ENCODE results near the gene MYBPH.
A peak's percentile ranks its signal among the peaks of the same experiment; 100 is the strongest.

Gene MYBPH
- 0 reads per million in 2 donors for total RNA-seq

GRCh38 chr1:203175237-203175826 is at the start of gene MYBPH:
TSS of gene MYBPH (minus strand) at chr1:203175826. CDS start at chr1:203175755, 71 bp downstream.
- no peak for DNase-seq

- no peak for DNase-seq
These were observed 49.4 kb upstream of the MYBPH start for GRCh38 chr1:203225071-203225470.

GRCh38 chr1:203223012-203223775 is 47.6 kb upstream of the MYBPH start:
- no peak for DNase-seq

GRCh38 chr1:203219934-203220333 is 44.3 kb upstream of the MYBPH start:
- DNase-seq: no peak

- no peak for DNase-seq
These were observed 43.5 kb upstream of the MYBPH start for GRCh38 chr1:203219171-203219570.

- no peak for DNase-seq
These were observed 42.0 kb upstream of the MYBPH start for GRCh38 chr1:203217668-203218067.

GRCh38 chr1:203217139-203217655 is 41.6 kb upstream of the MYBPH start:
- no peak for DNase-seq

GRCh38 chr1:203216274-203217138 is 40.9 kb upstream of the MYBPH start:
- peak; percentile 20 for DNase-seq

- no peak for DNase-seq
These were observed 39.9 kb upstream of the MYBPH start for GRCh38 chr1:203215573-203215972.

GRCh38 chr1:203214871-203215270 is 39.2 kb upstream of the MYBPH start:
- DNase-seq: no peak

- no peak for DNase-seq
These were observed 37.5 kb upstream of the MYBPH start for GRCh38 chr1:203213126-203213525.

GRCh38 chr1:203211812-203212211 is 36.2 kb upstream of the MYBPH start:
- no peak for DNase-seq

- no peak for DNase-seq
These were observed 35.4 kb upstream of the MYBPH start for GRCh38 chr1:203210988-203211387.

GRCh38 chr1:203210350-203210749 is 34.7 kb upstream of the MYBPH start:
- DNase-seq: no peak

- DNase-seq: no peak
These were observed 32.6 kb upstream of the MYBPH start for GRCh38 chr1:203208181-203208580.

GRCh38 chr1:203207751-203208150 is 32.1 kb upstream of the MYBPH start:
- no peak for DNase-seq

- no peak for DNase-seq
These were observed 30.6 kb upstream of the MYBPH start for GRCh38 chr1:203206129-203206687.

GRCh38 chr1:203204756-203205155 is 29.1 kb upstream of the MYBPH start:
- DNase-seq: no peak

GRCh38 chr1:203202431-203203245 is 27.0 kb upstream of the MYBPH start:
- DNase-seq: no peak

- DNase-seq: no peak
These were observed 26.0 kb upstream of the MYBPH start for GRCh38 chr1:203201516-203202205.

GRCh38 chr1:203200916-203201315 is 25.3 kb upstream of the MYBPH start:
- no peak for DNase-seq
